ENCODE results near the gene HTT.

DNA sequence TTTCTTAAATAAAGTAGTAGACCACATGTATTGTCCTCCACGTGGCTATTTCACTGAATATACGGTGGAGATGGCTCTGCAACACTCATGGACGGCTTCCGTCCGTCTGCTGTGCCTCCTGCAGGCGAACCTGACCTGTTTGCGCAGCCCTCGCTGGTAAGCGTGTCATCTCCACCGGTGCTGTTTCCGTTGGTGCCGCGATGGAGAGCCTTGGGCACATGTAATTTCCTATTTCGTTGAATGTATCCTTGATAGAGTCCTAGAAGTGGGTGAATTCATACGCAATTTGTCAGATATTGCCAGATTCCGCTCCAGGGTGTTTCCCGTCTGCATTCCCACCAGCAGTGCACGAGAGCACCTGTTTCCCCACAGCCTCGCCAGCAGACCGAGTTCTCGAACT lies 48.6 kb upstream of the HTT start:
- TF ChIP-seq CEBPB (IDR thresholded peaks at IDR 0.05) = no peak
- no peak for TF ChIP-seq BHLHE40 (IDR thresholded peaks at IDR 0.05; ENCODE audit: low read depth, low read length)
- TF ChIP-seq HDAC2 (IDR thresholded peaks at IDR 0.05) = no peak
- TF ChIP-seq, protein P1, sequence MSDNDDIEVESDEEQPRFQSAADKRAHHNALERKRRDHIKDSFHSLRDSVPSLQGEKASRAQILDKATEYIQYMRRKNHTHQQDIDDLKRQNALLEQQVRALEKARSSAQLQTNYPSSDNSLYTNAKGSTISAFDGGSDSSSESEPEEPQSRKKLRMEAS (IDR thresholded peaks at IDR 0.05) = no peak
- no peak for TF ChIP-seq NFE2L2 (conservative IDR thresholded peaks at IDR 0.05; ENCODE audit: low read length)
- TF ChIP-seq SMC3 (IDR thresholded peaks at IDR 0.05) = no peak
- TF ChIP-seq, protein P2, sequence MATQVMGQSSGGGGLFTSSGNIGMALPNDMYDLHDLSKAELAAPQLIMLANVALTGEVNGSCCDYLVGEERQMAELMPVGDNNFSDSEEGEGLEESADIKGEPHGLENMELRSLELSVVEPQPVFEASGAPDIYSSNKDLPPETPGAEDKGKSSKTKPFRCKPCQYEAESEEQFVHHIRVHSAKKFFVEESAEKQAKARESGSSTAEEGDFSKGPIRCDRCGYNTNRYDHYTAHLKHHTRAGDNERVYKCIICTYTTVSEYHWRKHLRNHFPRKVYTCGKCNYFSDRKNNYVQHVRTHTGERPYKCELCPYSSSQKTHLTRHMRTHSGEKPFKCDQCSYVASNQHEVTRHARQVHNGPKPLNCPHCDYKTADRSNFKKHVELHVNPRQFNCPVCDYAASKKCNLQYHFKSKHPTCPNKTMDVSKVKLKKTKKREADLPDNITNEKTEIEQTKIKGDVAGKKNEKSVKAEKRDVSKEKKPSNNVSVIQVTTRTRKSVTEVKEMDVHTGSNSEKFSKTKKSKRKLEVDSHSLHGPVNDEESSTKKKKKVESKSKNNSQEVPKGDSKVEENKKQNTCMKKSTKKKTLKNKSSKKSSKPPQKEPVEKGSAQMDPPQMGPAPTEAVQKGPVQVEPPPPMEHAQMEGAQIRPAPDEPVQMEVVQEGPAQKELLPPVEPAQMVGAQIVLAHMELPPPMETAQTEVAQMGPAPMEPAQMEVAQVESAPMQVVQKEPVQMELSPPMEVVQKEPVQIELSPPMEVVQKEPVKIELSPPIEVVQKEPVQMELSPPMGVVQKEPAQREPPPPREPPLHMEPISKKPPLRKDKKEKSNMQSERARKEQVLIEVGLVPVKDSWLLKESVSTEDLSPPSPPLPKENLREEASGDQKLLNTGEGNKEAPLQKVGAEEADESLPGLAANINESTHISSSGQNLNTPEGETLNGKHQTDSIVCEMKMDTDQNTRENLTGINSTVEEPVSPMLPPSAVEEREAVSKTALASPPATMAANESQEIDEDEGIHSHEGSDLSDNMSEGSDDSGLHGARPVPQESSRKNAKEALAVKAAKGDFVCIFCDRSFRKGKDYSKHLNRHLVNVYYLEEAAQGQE (IDR thresholded peaks at IDR 0.05) = no peak
- no peak for TF ChIP-seq TP53 (CRISPR knock-in tag; IDR thresholded peaks at IDR 0.05)
- TF ChIP-seq, protein P3, sequence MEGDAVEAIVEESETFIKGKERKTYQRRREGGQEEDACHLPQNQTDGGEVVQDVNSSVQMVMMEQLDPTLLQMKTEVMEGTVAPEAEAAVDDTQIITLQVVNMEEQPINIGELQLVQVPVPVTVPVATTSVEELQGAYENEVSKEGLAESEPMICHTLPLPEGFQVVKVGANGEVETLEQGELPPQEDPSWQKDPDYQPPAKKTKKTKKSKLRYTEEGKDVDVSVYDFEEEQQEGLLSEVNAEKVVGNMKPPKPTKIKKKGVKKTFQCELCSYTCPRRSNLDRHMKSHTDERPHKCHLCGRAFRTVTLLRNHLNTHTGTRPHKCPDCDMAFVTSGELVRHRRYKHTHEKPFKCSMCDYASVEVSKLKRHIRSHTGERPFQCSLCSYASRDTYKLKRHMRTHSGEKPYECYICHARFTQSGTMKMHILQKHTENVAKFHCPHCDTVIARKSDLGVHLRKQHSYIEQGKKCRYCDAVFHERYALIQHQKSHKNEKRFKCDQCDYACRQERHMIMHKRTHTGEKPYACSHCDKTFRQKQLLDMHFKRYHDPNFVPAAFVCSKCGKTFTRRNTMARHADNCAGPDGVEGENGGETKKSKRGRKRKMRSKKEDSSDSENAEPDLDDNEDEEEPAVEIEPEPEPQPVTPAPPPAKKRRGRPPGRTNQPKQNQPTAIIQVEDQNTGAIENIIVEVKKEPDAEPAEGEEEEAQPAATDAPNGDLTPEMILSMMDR (IDR thresholded peaks at IDR 0.05) = no peak
- no peak for TF ChIP-seq POLR2A (IDR thresholded peaks at IDR 0.05; ENCODE audit: low read length)
- TF ChIP-seq FOSL2 (IDR thresholded peaks at IDR 0.05) = no peak
- TF ChIP-seq FOSL2 (CRISPR knock-in tag; IDR thresholded peaks at IDR 0.05) = no peak
- no peak for TF ChIP-seq RAD21 (conservative IDR thresholded peaks at IDR 0.05 in 1 of 2, IDR thresholded peaks at IDR 0.05 in 1 of 2)
